A549 (cell line): ENCODE measurements around the gene RNASE8. TPM values are rescaled to one million over a fixed set of nuclear protein-coding genes. Genes with fewer than 3 reads are reported as not detected.

Experiments used
- ATAC-seq, 2 experiments: fragments of 200-7000 bp in 1 of 2; fragments of >200 bp in 1 of 2; cut with Nextera tagmentation in 1 of 2; cut with Tn5 transposase in 1 of 2; 3 replicates each; pipeline versions ENCODE4 v1.8.0 to v1.9.1; 2018 to 2020; ENCODE audit warnings: mild to moderate bottlenecking in 1 of 2, moderate library complexity in 1 of 2
- CTCF ChIA-PET: fragments of 300-600 bp; sonication (Branson Sonifier 250); formaldehyde crosslinking; extraction: SDS; loops from one replicate; lab custom pipeline; 2021; ENCODE audit warnings: antibody characterized with exemption, inconsistent platforms; lab: Yijun Ruan, JAX
- POLR2A ChIA-PET: fragments of 350-600 bp; formaldehyde crosslinking; extraction: SDS; loops from one replicate; lab custom pipeline; 2021; ENCODE audit warnings: antibody characterized with exemption, inconsistent platforms; lab: Yijun Ruan, JAX
- DNase-seq, 2 experiments: peaks; one replicate each; pipeline versions ENCODE4 v3.0.0 to v3.0.0-alpha.2; 2011 to 2016; ENCODE audit warnings: low read depth in 1 of 2, low spot score in 1 of 2
- FAIRE-seq: peaks from 2 replicates; lab custom pipeline; 2011; peaks lifted over from hg19 to GRCh38; lab: Jason Lieb, UNC
- H3K27ac ChIP-seq, 2 experiments: fragments of >200 bp; sonication (Bioruptor Twin); formaldehyde crosslinking; 3 replicates each; pipeline ENCODE4 v1.5.1; 2016 to 2017
- H3K4me1 ChIP-seq: fragments of >200 bp; sonication (Bioruptor Twin); formaldehyde crosslinking; 3 replicates; pipeline ENCODE4 v1.6.1; 2016
- H3K4me2 ChIP-seq: fragments of >200 bp; sonication (Bioruptor Twin); formaldehyde crosslinking; 3 replicates; pipeline ENCODE4 v1.6.1; 2016
- H3K4me3 ChIP-seq: fragments of >200 bp; sonication (Bioruptor Twin); formaldehyde crosslinking; 3 replicates; pipeline ENCODE4 v1.5.1; 2016
- H3K9me3 ChIP-seq: fragments of >200 bp; sonication (Bioruptor Twin); formaldehyde crosslinking; 3 replicates; pipeline ENCODE4 v1.6.1; 2016
- BHLHE40 ChIP-seq: IDR thresholded peaks from 2 replicates; pipeline ENCODE4 v1.6.1; 2012; ENCODE audit warnings: low read depth, low read length, inconsistent platforms
- CBX2 ChIP-seq: fragments of 200-600 bp; sonication (generic); IDR thresholded peaks from 2 replicates; pipeline ENCODE4 v1.6.1; 2016; ENCODE audit warnings: low read depth, mild to moderate bottlenecking, borderline replicate concordance
- CHD4 ChIP-seq: fragments of 200-600 bp; sonication (generic); IDR thresholded peaks from 2 replicates; pipeline ENCODE4 v1.6.1; 2016; ENCODE audit warnings: antibody characterized with exemption, mild to moderate bottlenecking, borderline replicate concordance
- CTCF ChIP-seq: fragments of >200 bp; sonication (Bioruptor Twin); formaldehyde crosslinking; IDR thresholded peaks from 3 replicates; pipeline ENCODE4 v1.5.1; 2016
- E2F6 ChIP-seq: IDR thresholded peaks from 2 replicates; pipeline ENCODE4 v1.6.1; 2012; ENCODE audit warnings: low read depth, borderline replicate concordance
- EP300 ChIP-seq, 2 experiments: fragments of >200 bp; sonication (Bioruptor Twin); formaldehyde crosslinking; IDR thresholded peaks; 2 replicates in 1 of 2; 3 replicates in 1 of 2; pipeline ENCODE4 v1.6.1; 2016 to 2017
- FOSB ChIP-seq: fragments of 250-450 bp; sonication (Bioruptor Pico); IDR thresholded peaks from 2 replicates; pipeline ENCODE4 v1.5.0; 2020; ENCODE audit warnings: mild to moderate bottlenecking, moderate library complexity
- GATA3 ChIP-seq: IDR thresholded peaks from 2 replicates; pipeline ENCODE4 v1.6.1; 2012; ENCODE audit warnings: borderline replicate concordance
- HDAC2 ChIP-seq: fragments of 200-600 bp; sonication (generic); IDR thresholded peaks from 2 replicates; pipeline ENCODE4 v1.6.1; 2016
- HMGXB4 ChIP-seq: fragments of 250-450 bp; sonication (Bioruptor Pico); IDR thresholded peaks from 2 replicates; pipeline ENCODE4 v1.5.0; 2021; ENCODE audit warnings: mild to moderate bottlenecking, moderate library complexity, borderline replicate concordance
- HOXB13 ChIP-seq: fragments of 250-450 bp; sonication (Bioruptor Pico); IDR thresholded peaks from 2 replicates; pipeline ENCODE4 v1.5.0; 2020; ENCODE audit warnings: low read depth, mild to moderate bottlenecking, moderate library complexity
- JUN ChIP-seq, 2 experiments: fragments of >200 bp; sonication (Bioruptor Twin); formaldehyde crosslinking; IDR thresholded peaks; 2 replicates in 1 of 2; 3 replicates in 1 of 2; pipeline ENCODE4 v1.6.1; 2016 to 2017
- JUNB ChIP-seq: fragments of >200 bp; sonication (Bioruptor Twin); formaldehyde crosslinking; IDR thresholded peaks from 2 replicates; pipeline ENCODE4 v1.6.1; 2016
- KDM1A ChIP-seq: fragments of 200-600 bp; sonication (generic); IDR thresholded peaks from 2 replicates; pipeline ENCODE4 v1.6.1; 2016; ENCODE audit warnings: low read depth, mild to moderate bottlenecking
- MAX ChIP-seq: IDR thresholded peaks from 2 replicates; pipeline ENCODE4 v1.6.1; 2012
- MYC ChIP-seq: IDR thresholded peaks from 2 replicates; pipeline ENCODE4 v1.6.1; 2012; ENCODE audit warnings: mild to moderate bottlenecking, inconsistent platforms, low read length, improper control_type of control experiment, borderline replicate concordance
- RAD21 ChIP-seq, 2 experiments: fragments of >200 bp in 1 of 2; sonication (Bioruptor Twin) in 1 of 2; formaldehyde crosslinking in 1 of 2; IDR thresholded peaks in 1 of 2; conservative IDR thresholded peaks in 1 of 2; 2 replicates in 1 of 2; 3 replicates in 1 of 2; pipeline ENCODE4 v1.6.1; 2012 to 2018; ENCODE audit warnings: inconsistent platforms in 1 of 2
- RARB ChIP-seq: fragments of 250-450 bp; sonication (Bioruptor Pico); IDR thresholded peaks from 2 replicates; pipeline ENCODE4 v1.8.0; 2021; ENCODE audit warnings: mild to moderate bottlenecking, moderate library complexity
- RFX5 ChIP-seq: fragments of 450-650 bp; IDR thresholded peaks from 2 replicates; pipeline ENCODE4 v1.7.1; 2014; ENCODE audit warnings: antibody characterized with exemption, mild to moderate bottlenecking, moderate library complexity
- SMC3 ChIP-seq: fragments of >200 bp; sonication (Bioruptor Twin); formaldehyde crosslinking; IDR thresholded peaks from 3 replicates; pipeline ENCODE4 v1.6.1; 2018; ENCODE audit warnings: inconsistent platforms
- TP53 ChIP-seq: fragments of 250-450 bp; sonication (Bioruptor Pico); IDR thresholded peaks from 2 replicates; pipeline ENCODE4 v1.5.0; 2021; ENCODE audit warnings: mild to moderate bottlenecking, moderate library complexity
- USF2 ChIP-seq: fragments of 450-650 bp; IDR thresholded peaks from 2 replicates; pipeline ENCODE4 v1.6.1; 2014; ENCODE audit warnings: antibody characterized with exemption
- ZC3H11A ChIP-seq: fragments of 450-650 bp; IDR thresholded peaks from 2 replicates; pipeline ENCODE4 v1.6.1; 2014; ENCODE audit warnings: antibody characterized with exemption, mild to moderate bottlenecking
- ZFP36 ChIP-seq: fragments of 450-650 bp; IDR thresholded peaks from 2 replicates; pipeline ENCODE4 v1.6.1; 2014; ENCODE audit warnings: borderline replicate concordance; ENCODE audit not compliant: partially characterized antibody
- WGBS: methylation state at CpG from one replicate; pipeline ENCODE4 v1.1.6; 2017; ENCODE audit errors: missing lambda C conversion rate; 5-methylcytosine and 5-hydroxymethylcytosine counted together
- polyA plus RNA-seq, 4 experiments: library from polyadenylated mRNA; depleted of rRNA in 3 of 4; stranded (reverse); fragments of >200 nt; fragmentation: RNase III in 1 of 4; extraction: RNeasy Plus Mini Kit Qiagen cat#74134 plus additional on column Dnase treatment in 1 of 4; gene quantifications; 2 replicates in 3 of 4; 3 replicates in 1 of 4; pipeline ENCODE4 v1.2.3, GENCODE V29; 2011 to 2017

Gene RNASE8
- polyA plus RNA-seq, 2 of the 4 experiments (the other 2 are of a cell fraction), result not detected

- TF ChIP-seq CTCF (peak; percentile 56), EP300 (IDR thresholded peaks at IDR 0.05) (0 out of 5 replicates have a peak, but pooled peaks of 1 of the 2 experiments have one; percentile 15), SMC3 (no peak), RFX5 (no peak), GATA3 (peak; percentile 93), CHD4 (no peak), RARB (peak; percentile 24; the same call in 1 of the 2 replicates), MYC (0 out of 2 replicates have a peak, but pooled peaks have one; percentile 16), TP53 (CRISPR knock-in tag) (peak; percentile 51; the same call in 1 of the 2 replicates), HOXB13 (CRISPR knock-in tag) (0 out of 2 replicates have a peak, but pooled peaks have one; percentile 58), USF2 (peak; percentile 5; the same call in 1 of the 2 replicates), FOSB (CRISPR knock-in tag) (no peak), JUN (IDR thresholded peaks at IDR 0.05) (peak; percentile 89 to 94), CBX2 (no peak), RAD21 (conservative IDR thresholded peaks at IDR 0.05 in 1 of 2, IDR thresholded peaks at IDR 0.05 in 1 of 2) (peak; percentile 10 to 20; a peak in 1 of 5 replicates), HDAC2 (no peak; the same call in 1 of the 2 replicates), KDM1A (no peak), E2F6 (peak; percentile 95), ZC3H11A (no peak), MAX (peak; percentile 80)
These were observed 46.3 kb downstream of the RNASE8 start (continued) for GRCh38 chr14:21103710-21104447.

- WGBS, result 11% methylated on average over 8 of the region's 8 CpGs
- Histone ChIP-seq H3K4me1 (peaks cover 77% of the 10 kb centered on the region), H3K9me3 (no peaks in the 10 kb centered on the region), H3K4me2 (peak overlapping the region; percentile 87), H3K27ac (peak overlapping the region; percentile 96 to 97), H3K4me3 (peak overlapping the region; percentile 57)
- FAIRE-seq (no peak), DNase-seq (peak; percentile 69 to 87), ATAC-seq (peak; percentile 68 to 72)
- ChIA-PET POLR2A (interaction anchor here (0.8 to 2.8 kb wide), 8 partner anchors 9 to 90 kb away, joined by 3 to 19 read pairs (median 6); partner anchors contain the start of gene ARHGEF40), CTCF (interaction anchor here (0.9 to 13.3 kb wide), 35 partner anchors 9 to 413 kb away, joined by 3 to 292 read pairs (median 7); partner anchors contain the start of genes ARHGEF40, METTL3, NDRG2 and RAB2B)
- no peak for TF ChIP-seq ZFP36
- peak; percentile 76 for TF ChIP-seq SMC3
- TF ChIP-seq CTCF, result peak; percentile 81
- no peak for TF ChIP-seq BHLHE40
- no peak for TF ChIP-seq HMGXB4
- no peak for TF ChIP-seq HDAC2
- TF ChIP-seq JUNB, result no peak
- no peak for TF ChIP-seq ZC3H11A
- peak; percentile 87 to 90 for TF ChIP-seq RAD21 (conservative IDR thresholded peaks at IDR 0.05 in 1 of 2, IDR thresholded peaks at IDR 0.05 in 1 of 2)
These were observed 46.9 kb downstream of the RNASE8 start for GRCh38 chr14:21104448-21105060.
